GM12892 (cell line): ENCODE data around the gene ARMH1.
"Not testable (repeated sequence)": the region's sequence is repeated elsewhere in the genome, so short reads cannot be mapped to it uniquely, and the experiment has no call there.

Source experiments
- DNase-seq: peaks from one replicate; pipeline ENCODE4 v3.0.0; 2011; ENCODE audit not compliant: insufficient read length
- FAIRE-seq: peaks from 2 replicates; lab custom pipeline; 2011; peaks lifted over from hg19 to GRCh38; lab: Jason Lieb, UNC
- POLR2A ChIP-seq: IDR thresholded peaks from 2 replicates; pipeline ENCODE4 v1.6.1; 2011; ENCODE audit warnings: low read depth, low read length, control low read depth
- POLR2AphosphoS5 ChIP-seq: IDR thresholded peaks from 2 replicates; pipeline ENCODE4 v1.6.1; 2011; ENCODE audit warnings: low read depth, low read length, control low read depth
- TAF1 ChIP-seq: IDR thresholded peaks from 2 replicates; pipeline ENCODE4 v1.6.1; 2011; ENCODE audit warnings: low read depth, mild to moderate bottlenecking, control low read depth, low read length, borderline replicate concordance

ARMH1 gene

GRCh38 chr1:44739307-44740178 is 65.0 kb downstream of the ARMH1 start, which contains the start of gene KIF2C:
Gene KIF2C (plus strand): TSS chr1:44739837. CDS start chr1:44739933, 96 bp downstream.
- TF ChIP-seq TAF1: peak; percentile 64; the same call in 1 of the 2 replicates
- peak; percentile 93 for TF ChIP-seq POLR2AphosphoS5
- peak; percentile 94 for TF ChIP-seq POLR2A
- FAIRE-seq (peak; percentile 95), DNase-seq (peak; percentile 97)

- no peak for DNase-seq
- no peak for FAIRE-seq
Observed at GRCh38 chr1:44740179-44740617, 65.7 kb downstream of the ARMH1 start.

DNA sequence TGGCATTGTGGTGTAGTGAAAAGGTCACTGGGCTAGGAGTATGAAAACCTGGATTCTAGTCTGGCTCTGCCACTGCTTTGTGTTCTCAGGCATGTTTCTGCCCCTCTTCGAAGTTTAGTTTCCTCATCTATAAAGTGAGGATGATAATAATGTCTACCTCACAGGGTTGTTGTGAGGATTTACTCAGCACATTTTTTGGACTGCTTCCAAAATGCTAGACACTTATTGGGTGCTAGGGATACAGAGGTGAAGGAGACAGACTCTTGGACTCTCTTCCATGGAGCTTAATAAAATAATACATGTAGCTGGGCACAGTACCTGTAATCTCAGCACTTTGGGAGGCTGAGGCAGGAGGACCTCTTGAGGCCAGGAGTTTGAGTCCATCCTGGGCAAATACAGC is 68.7 kb downstream of the ARMH1 start:
- no peak for FAIRE-seq
- no peak for DNase-seq
- TF ChIP-seq TAF1 (no peak), POLR2AphosphoS5 (no peak), POLR2A (no peak)

More at GRCh38 chr1:44740179-44740617, 65.7 kb downstream of the ARMH1 start:
- TF ChIP-seq POLR2A (no peak), TAF1 (no peak), POLR2AphosphoS5 (no peak)

DNA sequence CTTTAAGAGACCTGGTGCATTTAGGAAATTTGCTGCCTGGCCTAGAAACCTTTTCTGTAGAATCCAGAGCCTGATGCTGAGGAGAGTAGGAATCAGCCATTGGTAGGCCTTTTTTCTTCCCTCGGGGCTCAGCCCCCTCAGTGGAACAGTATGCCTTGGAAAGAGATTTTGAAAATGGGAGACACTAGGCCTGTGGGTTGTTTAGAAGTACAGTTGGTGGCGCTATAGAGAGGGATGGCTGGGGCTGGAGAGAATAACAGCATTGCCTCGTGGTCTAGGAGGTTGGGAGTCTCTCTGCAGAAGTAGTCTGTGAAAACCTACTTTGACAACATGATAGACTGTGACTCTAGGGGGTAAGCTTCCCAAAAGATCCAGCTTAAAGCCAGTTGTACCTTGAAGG is 73.4 kb downstream of the ARMH1 start:
- TF ChIP-seq TAF1 (no peak), POLR2AphosphoS5 (no peak), POLR2A (no peak)
- no peak for FAIRE-seq
- DNase-seq: no peak

GRCh38 chr1:44757420-44757819 is 82.9 kb downstream of the ARMH1 start:
- peak; percentile 77 for FAIRE-seq
- DNase-seq: no peak
- TF ChIP-seq POLR2A (no peak), POLR2AphosphoS5 (no peak), TAF1 (no peak)

GRCh38 chr1:44759077-44759476 is 84.6 kb downstream of the ARMH1 start:
- TF ChIP-seq POLR2AphosphoS5 (no peak), TAF1 (no peak), POLR2A (no peak)
- DNase-seq (no peak), FAIRE-seq (no peak)

GRCh38 chr1:44760876-44761275 is 86.4 kb downstream of the ARMH1 start:
- no peak for FAIRE-seq
- TF ChIP-seq TAF1 (no peak), POLR2A (no peak), POLR2AphosphoS5 (no peak)
- DNase-seq: no peak

DNA sequence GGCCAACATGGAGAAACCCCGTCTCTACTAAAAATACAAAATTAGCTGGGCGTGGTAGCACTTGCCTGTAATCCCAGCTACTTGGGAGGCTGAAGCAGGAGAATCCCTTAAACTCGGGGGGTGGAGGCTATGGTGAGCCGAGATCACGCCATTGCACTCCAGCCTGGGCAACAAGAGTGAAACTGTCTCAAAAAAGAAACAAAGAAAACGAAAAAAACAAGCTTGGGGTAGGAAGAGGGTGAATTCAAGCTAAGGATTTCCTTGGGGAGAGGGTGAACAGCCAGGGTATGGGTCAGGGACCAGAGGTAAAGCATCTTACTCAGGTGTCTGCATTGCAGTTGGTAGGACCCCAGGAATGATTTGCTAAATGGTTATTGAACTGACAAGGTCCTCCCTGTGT is 91.9 kb downstream of the ARMH1 start:
- not testable (repeated sequence) for FAIRE-seq, DNase-seq
- TF ChIP-seq POLR2A: 0 out of 2 replicates have a peak, but pooled peaks have one; percentile 18
